Gastroesophageal sphincter (tissue), 3 donors: Measurements from ENCODE around the gene PAM16.

Source experiments
- CTCF ChIP-seq, 4 experiments: fragments of 200-600 bp in 2 of 4; fragments of 450-650 bp in 2 of 4; sonication (generic) in 1 of 4; IDR thresholded peaks; one replicate each; pipeline ENCODE4 v1.5.1; 2017 to 2019; ENCODE audit warnings: antibody characterized with exemption in 4 of 4, mild to moderate bottlenecking in 2 of 4, moderate library complexity in 2 of 4
- POLR2AphosphoS5 ChIP-seq: sonication (generic); formaldehyde crosslinking; IDR thresholded peaks from one replicate; pipeline ENCODE4 v1.6.1; 2017; ENCODE audit warnings: antibody characterized with exemption

GRCh38 chr16:4339455-4339854, 11.7 kb downstream of the PAM16 start:
- TF ChIP-seq CTCF (IDR thresholded peaks at IDR 0.05) (no peak), POLR2AphosphoS5 (no peak)
